Measurements from ENCODE around the gene BACH2.
A peak's percentile ranks its signal among the peaks of the same experiment; 100 is the strongest.

DNA sequence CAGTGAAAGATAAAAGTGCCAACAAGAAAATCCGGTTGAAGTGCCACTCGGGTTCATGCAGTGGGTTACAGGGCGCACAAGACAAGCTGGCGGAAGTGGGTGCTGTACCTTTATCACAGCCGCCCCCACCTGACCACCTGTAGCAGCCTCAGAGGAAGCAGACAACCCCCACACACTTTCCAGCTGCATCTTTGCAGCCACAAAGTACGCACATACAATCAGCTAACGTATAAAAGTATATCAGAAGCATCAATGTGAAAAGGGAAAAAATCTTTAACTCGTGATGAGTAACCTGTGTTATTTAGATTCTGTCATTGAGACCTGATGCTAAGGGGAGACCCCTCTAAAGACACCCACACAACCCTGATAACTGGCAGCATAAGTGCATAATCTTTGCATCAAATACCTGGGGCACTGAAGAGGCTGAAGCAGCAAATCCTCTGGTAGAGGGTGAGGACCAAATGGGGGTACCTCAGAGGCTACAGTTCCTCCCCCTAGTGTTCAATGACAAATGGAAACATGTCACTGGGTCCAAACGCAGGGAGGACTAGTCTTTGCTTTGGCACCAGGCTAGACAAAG lies 22.1 kb downstream of the BACH2 start:
- TF ChIP-seq CTCF (IDR thresholded peaks at IDR 0.05) (peak; percentile 10; the same call in 1 of the 2 replicates), RAD21 (IDR thresholded peaks at IDR 0.05; ENCODE audit: low read length) (peak; percentile 32; the same call in 1 of the 2 replicates), TCF12 (IDR thresholded peaks at IDR 0.05) (no peak), YY1 (IDR thresholded peaks at IDR 0.05; ENCODE audit: low read depth) (no peak), RCOR1 (IDR thresholded peaks at IDR 0.05; ENCODE audit: low read length) (no peak), EP300 (IDR thresholded peaks at IDR 0.05; ENCODE audit: borderline replicate concordance in 1 of 2, low read depth in 1 of 2, low read length in 1 of 2) (no peak)
- TF ChIP-seq, protein P1, sequence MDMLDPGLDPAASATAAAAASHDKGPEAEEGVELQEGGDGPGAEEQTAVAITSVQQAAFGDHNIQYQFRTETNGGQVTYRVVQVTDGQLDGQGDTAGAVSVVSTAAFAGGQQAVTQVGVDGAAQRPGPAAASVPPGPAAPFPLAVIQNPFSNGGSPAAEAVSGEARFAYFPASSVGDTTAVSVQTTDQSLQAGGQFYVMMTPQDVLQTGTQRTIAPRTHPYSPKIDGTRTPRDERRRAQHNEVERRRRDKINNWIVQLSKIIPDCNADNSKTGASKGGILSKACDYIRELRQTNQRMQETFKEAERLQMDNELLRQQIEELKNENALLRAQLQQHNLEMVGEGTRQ (IDR thresholded peaks at IDR 0.05; ENCODE audit: borderline replicate concordance, low read depth, low read length): no peak

Measured in SK-N-SH (cell line).